SU-DHL-6 (cell line): ENCODE data around the gene KCNG4.

ENCODE experiments used
- EZH2phosphoT487 ChIP-seq: fragments of 200-600 bp; sonication (generic), shearing (Covaris generic); conservative IDR thresholded peaks from 2 replicates; pipeline ENCODE4 v1.6.1; 2018; ENCODE audit warnings: mild to moderate bottlenecking, antibody characterized with exemption, low read length, moderate library complexity, mixed read lengths
- TF ChIP-seq, protein P1 (sequence below): fragments of 200-600 bp; sonication (generic); IDR thresholded peaks from one replicate; pipeline ENCODE4 v1.5.1; 2017; ENCODE audit warnings: antibody characterized with exemption, mild to moderate bottlenecking, low read length, moderate library complexity; ENCODE audit not compliant: insufficient read depth, poor library complexity, severe bottlenecking

DNA sequence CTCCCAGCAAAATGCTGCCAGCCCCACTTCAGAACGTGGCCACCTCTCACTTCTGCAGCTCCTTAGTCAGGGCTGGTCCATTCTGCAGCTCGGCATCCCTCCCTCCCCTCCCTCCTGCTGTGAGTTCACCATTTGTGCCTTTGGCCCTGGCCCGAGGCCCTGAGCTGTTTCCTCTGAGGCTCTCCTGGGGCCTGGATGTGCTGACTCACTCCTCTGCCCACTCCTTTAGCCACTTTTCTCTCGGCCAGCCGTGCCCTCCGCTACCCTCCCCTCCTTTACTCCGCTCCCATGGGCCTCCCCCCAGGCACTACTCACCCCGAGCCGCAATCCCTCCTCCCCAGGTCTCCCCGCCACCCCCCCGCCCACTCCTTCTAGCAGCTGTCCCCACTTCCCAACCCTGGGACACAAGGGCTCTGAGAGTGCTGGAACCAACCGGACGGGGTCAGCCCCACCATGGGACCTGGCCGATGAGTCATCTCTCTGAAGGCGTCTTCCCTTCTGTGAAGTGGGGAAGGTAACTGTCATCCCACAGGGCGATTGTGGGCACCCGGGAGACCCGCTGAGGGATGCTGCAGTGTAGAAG is 11.5 kb downstream of the KCNG4 start:
- TF ChIP-seq, protein P1, sequence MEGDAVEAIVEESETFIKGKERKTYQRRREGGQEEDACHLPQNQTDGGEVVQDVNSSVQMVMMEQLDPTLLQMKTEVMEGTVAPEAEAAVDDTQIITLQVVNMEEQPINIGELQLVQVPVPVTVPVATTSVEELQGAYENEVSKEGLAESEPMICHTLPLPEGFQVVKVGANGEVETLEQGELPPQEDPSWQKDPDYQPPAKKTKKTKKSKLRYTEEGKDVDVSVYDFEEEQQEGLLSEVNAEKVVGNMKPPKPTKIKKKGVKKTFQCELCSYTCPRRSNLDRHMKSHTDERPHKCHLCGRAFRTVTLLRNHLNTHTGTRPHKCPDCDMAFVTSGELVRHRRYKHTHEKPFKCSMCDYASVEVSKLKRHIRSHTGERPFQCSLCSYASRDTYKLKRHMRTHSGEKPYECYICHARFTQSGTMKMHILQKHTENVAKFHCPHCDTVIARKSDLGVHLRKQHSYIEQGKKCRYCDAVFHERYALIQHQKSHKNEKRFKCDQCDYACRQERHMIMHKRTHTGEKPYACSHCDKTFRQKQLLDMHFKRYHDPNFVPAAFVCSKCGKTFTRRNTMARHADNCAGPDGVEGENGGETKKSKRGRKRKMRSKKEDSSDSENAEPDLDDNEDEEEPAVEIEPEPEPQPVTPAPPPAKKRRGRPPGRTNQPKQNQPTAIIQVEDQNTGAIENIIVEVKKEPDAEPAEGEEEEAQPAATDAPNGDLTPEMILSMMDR: no peak
- TF ChIP-seq EZH2phosphoT487: no peak
